ENCODE results near the gene EML6. TPM values are rescaled to one million over a fixed set of nuclear protein-coding genes. Genes with fewer than 3 reads are reported as not detected.

The EML6 gene
- total RNA-seq, 1 experiment from 2014 or later = 5.2 TPM

DNA sequence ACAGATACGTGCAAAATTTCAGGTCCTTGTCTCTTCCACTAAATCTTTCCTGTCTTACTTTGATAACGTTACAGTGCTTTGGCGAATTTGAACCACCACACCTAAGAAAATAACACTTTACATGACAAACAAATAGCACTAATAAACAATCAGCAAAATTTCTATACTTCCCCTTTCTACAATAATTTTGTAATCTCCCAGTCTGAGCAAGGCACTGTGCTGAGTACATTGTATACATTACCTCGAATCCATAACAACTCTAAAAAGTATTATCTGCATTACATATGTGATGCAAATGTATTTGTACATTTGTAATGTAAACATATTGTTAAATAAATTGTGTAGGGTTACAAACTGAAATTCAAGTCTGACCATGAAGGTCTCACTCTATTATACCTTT lies 276.9 kb downstream of the EML6 start:
- Mint-ChIP-seq H3K27me3 (ENCODE audit: insufficient read depth, unreplicated experiment) (no peaks in the 10 kb centered on the region), H3K36me3 (ENCODE audit: insufficient read depth, unreplicated experiment) (no peaks in the 10 kb centered on the region), H3K4me3 (ENCODE audit: unreplicated experiment) (no peak overlapping the region), H3K27ac (ENCODE audit: unreplicated experiment) (no peak overlapping the region), H3K4me1 (ENCODE audit: low read depth, unreplicated experiment) (peaks cover 22% of the 10 kb centered on the region), H3K9me3 (ENCODE audit: unreplicated experiment) (no peaks in the 10 kb centered on the region)
- Histone ChIP-seq H3K27me3 (replicated peaks; ENCODE audit: control insufficient read depth, insufficient read depth, low read length) (no peaks in the 10 kb centered on the region), H3K4me3 (ENCODE audit: low read depth, low read length) (no peak overlapping the region), H3K9me3 (no peaks in the 10 kb centered on the region), H3K4me1 (peaks cover 19% of the 10 kb centered on the region), H3K36me3 (ENCODE audit: control insufficient read depth, insufficient read depth, low read length) (no peaks in the 10 kb centered on the region)
- ChIA-PET CTCF (no interaction called here), POLR2A (no interaction called here)
- intact Hi-C loops (cut with micrococcal nuclease; ENCODE audit: unreplicated experiment) = no loop called here
- no TSS peak for BruUV-seq (replicated peaks)
- TF ChIP-seq, protein P1, sequence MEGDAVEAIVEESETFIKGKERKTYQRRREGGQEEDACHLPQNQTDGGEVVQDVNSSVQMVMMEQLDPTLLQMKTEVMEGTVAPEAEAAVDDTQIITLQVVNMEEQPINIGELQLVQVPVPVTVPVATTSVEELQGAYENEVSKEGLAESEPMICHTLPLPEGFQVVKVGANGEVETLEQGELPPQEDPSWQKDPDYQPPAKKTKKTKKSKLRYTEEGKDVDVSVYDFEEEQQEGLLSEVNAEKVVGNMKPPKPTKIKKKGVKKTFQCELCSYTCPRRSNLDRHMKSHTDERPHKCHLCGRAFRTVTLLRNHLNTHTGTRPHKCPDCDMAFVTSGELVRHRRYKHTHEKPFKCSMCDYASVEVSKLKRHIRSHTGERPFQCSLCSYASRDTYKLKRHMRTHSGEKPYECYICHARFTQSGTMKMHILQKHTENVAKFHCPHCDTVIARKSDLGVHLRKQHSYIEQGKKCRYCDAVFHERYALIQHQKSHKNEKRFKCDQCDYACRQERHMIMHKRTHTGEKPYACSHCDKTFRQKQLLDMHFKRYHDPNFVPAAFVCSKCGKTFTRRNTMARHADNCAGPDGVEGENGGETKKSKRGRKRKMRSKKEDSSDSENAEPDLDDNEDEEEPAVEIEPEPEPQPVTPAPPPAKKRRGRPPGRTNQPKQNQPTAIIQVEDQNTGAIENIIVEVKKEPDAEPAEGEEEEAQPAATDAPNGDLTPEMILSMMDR (IDR thresholded peaks at IDR 0.05; ENCODE audit: insufficient read depth in 1 of 2, low read depth in 1 of 2, low read length in 1 of 2, severe bottlenecking in 1 of 2, unreplicated experiment in 1 of 2) = no peak
- DNase-seq = no peak

GRCh38 chr2:55001716-55002115 lies 278.3 kb downstream of the EML6 start:
- DNase-seq = no peak
- Histone ChIP-seq H3K4me1 (peaks cover 33% of the 10 kb centered on the region), H3K9me3 (no peaks in the 10 kb centered on the region), H3K36me3 (ENCODE audit: control insufficient read depth, insufficient read depth, low read length) (no peaks in the 10 kb centered on the region), H3K27me3 (replicated peaks; ENCODE audit: control insufficient read depth, insufficient read depth, low read length) (no peaks in the 10 kb centered on the region), H3K4me3 (ENCODE audit: low read depth, low read length) (no peak overlapping the region)
- no peaks in the 10 kb centered on the region for H3K27me3 Mint-ChIP-seq (ENCODE audit: insufficient read depth, unreplicated experiment)
- no peak overlapping the region for H3K27ac Mint-ChIP-seq (ENCODE audit: unreplicated experiment)
- intact Hi-C loops (cut with micrococcal nuclease; ENCODE audit: unreplicated experiment) = no loop called here
- H3K4me3 Mint-ChIP-seq (ENCODE audit: unreplicated experiment) = no peak overlapping the region
- POLR2A ChIA-PET = no interaction called here
- CTCF ChIA-PET = no interaction called here
- no TSS peak for BruUV-seq (replicated peaks)
- peaks cover 30% of the 10 kb centered on the region for H3K4me1 Mint-ChIP-seq (ENCODE audit: low read depth, unreplicated experiment)
- TF ChIP-seq, protein P1 (IDR thresholded peaks at IDR 0.05; ENCODE audit: insufficient read depth in 1 of 2, low read depth in 1 of 2, low read length in 1 of 2, severe bottlenecking in 1 of 2, unreplicated experiment in 1 of 2) = no peak
- no peaks in the 10 kb centered on the region for H3K36me3 Mint-ChIP-seq (ENCODE audit: insufficient read depth, unreplicated experiment)
- H3K9me3 Mint-ChIP-seq (ENCODE audit: unreplicated experiment) = no peaks in the 10 kb centered on the region

DNA sequence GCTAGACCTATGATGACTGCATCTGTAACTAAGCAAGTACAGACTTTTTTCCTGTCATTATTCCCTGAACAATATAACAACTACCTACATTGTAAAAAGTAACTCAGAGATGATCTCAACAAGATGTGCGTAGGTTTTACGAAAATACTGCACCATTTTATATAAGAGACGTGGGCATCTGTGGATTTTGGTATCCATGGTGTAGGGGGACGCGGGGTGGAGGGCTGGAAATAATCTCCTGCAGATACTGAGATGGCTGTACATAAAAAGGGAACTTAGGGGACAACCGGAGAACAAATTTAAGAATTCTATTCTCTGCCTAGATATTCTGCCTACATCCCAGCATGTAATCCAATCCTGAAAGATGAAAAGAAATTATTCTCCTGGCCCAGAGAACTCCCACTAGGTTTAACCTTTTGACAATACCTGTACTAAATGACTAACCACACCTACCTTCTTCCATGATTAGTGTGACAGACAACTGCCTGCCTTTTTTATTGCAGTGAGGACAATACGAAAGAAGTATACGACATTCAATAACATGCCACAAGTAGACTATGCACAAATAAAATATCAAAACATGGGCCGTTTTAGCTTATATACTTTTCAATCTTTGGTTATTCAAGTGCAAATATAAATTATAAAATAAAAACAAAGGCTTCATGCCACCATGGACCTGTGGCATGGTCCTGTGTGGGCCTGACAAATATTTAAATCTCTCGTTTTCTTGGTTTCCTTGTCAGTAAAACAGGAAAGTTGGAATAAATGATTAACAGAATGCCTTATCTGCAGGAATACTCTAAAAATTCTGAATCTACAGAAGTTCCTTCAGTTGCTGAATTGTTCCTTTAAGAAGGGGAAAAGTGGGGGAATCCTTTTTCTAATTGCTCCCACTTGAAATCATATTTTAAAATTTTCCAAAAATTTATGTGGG lies 280.5 kb downstream of the EML6 start:
- intact Hi-C loops (cut with micrococcal nuclease; ENCODE audit: unreplicated experiment) = no loop called here
- CTCF ChIA-PET = no interaction called here
- H3K36me3 Mint-ChIP-seq (ENCODE audit: insufficient read depth, unreplicated experiment) = no peaks in the 10 kb centered on the region
- H3K9me3 Mint-ChIP-seq (ENCODE audit: unreplicated experiment) = no peaks in the 10 kb centered on the region
- H3K27me3 Mint-ChIP-seq (ENCODE audit: insufficient read depth, unreplicated experiment) = no peaks in the 10 kb centered on the region
- no peak overlapping the region for H3K27ac Mint-ChIP-seq (ENCODE audit: unreplicated experiment)
- H3K36me3 ChIP-seq (ENCODE audit: control insufficient read depth, insufficient read depth, low read length) = no peaks in the 10 kb centered on the region
- H3K27me3 ChIP-seq (replicated peaks; ENCODE audit: control insufficient read depth, insufficient read depth, low read length) = no peaks in the 10 kb centered on the region
- no peak for DNase-seq
- TF ChIP-seq, protein P1 (IDR thresholded peaks at IDR 0.05; ENCODE audit: insufficient read depth in 1 of 2, low read depth in 1 of 2, low read length in 1 of 2, severe bottlenecking in 1 of 2, unreplicated experiment in 1 of 2) = no peak
- H3K4me1 Mint-ChIP-seq (ENCODE audit: low read depth, unreplicated experiment) = peaks cover 45% of the 10 kb centered on the region
- POLR2A ChIA-PET = no interaction called here
- H3K4me1 ChIP-seq = peaks cover 54% of the 10 kb centered on the region
- H3K4me3 Mint-ChIP-seq (ENCODE audit: unreplicated experiment) = no peak overlapping the region
- H3K4me3 ChIP-seq (ENCODE audit: low read depth, low read length) = no peak overlapping the region
- no peaks in the 10 kb centered on the region for H3K9me3 ChIP-seq
- BruUV-seq (replicated peaks) = no TSS peak

All from Caco-2 (cell line).